Cardiac atrium fibroblast (primary cell): ENCODE data around the gene ZFR. TPM values are rescaled to one million over a fixed set of nuclear protein-coding genes. Genes with fewer than 3 reads are reported as not detected.

Experiments
- total RNA-seq: library from RNA; depleted of rRNA; stranded (reverse); fragments of >200 nt; gene quantifications from 2 replicates; pipeline ENCODE4 v1.2.3, GENCODE V29; 2015

The ZFR gene
- total RNA-seq = 51.6 and 61.2 TPM in 2 replicates

GRCh38 chr5:32444431-32445286 is at the start of gene ZFR:
TSS of gene ZFR (minus strand) at chr5:32444740. CDS start at chr5:32444658, 82 bp downstream.

DNA sequence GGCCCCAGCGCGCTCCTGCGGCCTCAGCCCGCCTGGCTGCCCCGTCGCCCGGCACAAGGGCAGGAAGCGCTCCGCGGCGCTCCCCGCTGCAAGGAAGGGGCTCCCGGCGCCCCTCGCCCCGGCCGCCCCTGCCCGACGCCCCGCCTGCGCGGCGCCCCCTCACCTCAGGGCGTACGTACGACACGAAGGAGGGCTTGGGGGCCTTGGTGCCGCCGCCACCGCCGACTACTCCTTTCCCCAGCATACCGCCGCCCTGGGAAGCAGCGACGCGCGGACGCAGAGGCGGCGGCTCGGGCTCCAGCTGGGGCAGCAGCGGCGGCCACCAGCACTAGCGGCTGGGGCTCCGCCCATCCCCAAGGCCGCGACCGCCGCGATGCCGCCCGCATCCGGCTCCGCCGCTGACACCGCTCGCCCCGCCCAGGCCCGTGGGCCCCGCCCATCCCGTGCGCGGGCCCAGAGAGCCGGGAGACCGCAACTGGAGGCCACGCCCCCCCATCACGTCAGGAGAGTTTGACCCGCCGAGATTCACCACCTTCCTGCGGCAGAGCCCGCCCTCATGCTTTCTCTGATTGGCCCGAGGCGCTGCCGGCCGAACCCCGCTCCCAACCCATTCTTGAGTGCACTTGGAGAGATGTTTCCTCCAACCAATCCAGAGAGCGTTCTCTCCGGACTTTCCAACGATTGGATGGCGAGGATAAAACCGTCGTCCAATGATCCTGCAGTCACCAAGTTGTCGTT is 131.8 kb downstream of the ZFR start, which contains the start of gene MTMR12:
MTMR12 (minus strand) TSS at position 345 of the 738 bp plus-strand sequence; CDS start at position 244, 101 bp downstream.

Other genes starting within 250 kb of the ZFR start
- gene MTMR12, start 131.8 kb downstream of the ZFR start, total RNA-seq = 13.4 and 19.0 TPM in 2 replicates
- 144 and 172 TPM in 2 replicates for gene SUB1, start 140.8 kb upstream of the ZFR start, total RNA-seq